SJSA1 (cell line): ENCODE measurements around the gene SCYGR5. TPM values are rescaled to one million over a fixed set of nuclear protein-coding genes. Genes with fewer than 3 reads are reported as not detected.

Source experiments
- DNase-seq, 2 experiments: peaks; one replicate each; pipeline ENCODE4 v3.0.0-alpha.2; 2015 to 2020; ENCODE audit warnings: low spot score in 2 of 2, low read depth in 1 of 2
- H3K27ac ChIP-seq: fragments of 250-450 bp; sonication (Bioruptor Pico); 2 replicates; pipeline ENCODE4 v1.5.1; 2020; ENCODE audit warnings: mild to moderate bottlenecking, moderate library complexity
- H3K27me3 ChIP-seq: fragments of 250-450 bp; sonication (Bioruptor Pico); replicated peaks from 2 replicates; pipeline ENCODE4 v1.5.1; 2020; ENCODE audit warnings: mild to moderate bottlenecking, moderate library complexity
- H3K36me3 ChIP-seq: fragments of 250-450 bp; sonication (Bioruptor Pico); 2 replicates; pipeline ENCODE4 v1.5.1; 2020; ENCODE audit warnings: mild to moderate bottlenecking
- H3K4me1 ChIP-seq: fragments of 250-450 bp; sonication (Bioruptor Pico); replicated peaks from 2 replicates; pipeline ENCODE4 v1.6.1; 2021; ENCODE audit warnings: mild to moderate bottlenecking
- H3K4me3 ChIP-seq: fragments of 250-450 bp; sonication (Bioruptor Pico); 2 replicates; pipeline ENCODE4 v1.5.1; 2020; ENCODE audit warnings: mild to moderate bottlenecking
- H3K9me3 ChIP-seq: fragments of 250-450 bp; sonication (Bioruptor Pico); replicated peaks from 2 replicates; pipeline ENCODE4 v1.5.1; 2020; ENCODE audit warnings: mild to moderate bottlenecking
- total RNA-seq: library from RNA; depleted of rRNA; stranded (reverse); fragments of >200 nt; shearing (Covaris generic); gene quantifications from 2 replicates; pipeline ENCODE4 v1.2.3, GENCODE V29; 2014; rRNA removed

The SCYGR5 gene
- total RNA-seq, 1 experiment from 2014 or later = not detected

- no peak for DNase-seq
- Histone ChIP-seq H3K36me3 (no peaks in the 10 kb centered on the region), H3K27ac (no peak overlapping the region), H3K4me3 (no peak overlapping the region), H3K27me3 (peaks cover 7% of the 10 kb centered on the region; the same call in 1 of the 2 replicates), H3K4me1 (no peaks in the 10 kb centered on the region), H3K9me3 (no peaks in the 10 kb centered on the region)
Observed at GRCh38 chr2:227701556-227701955, 35.0 kb downstream of the SCYGR5 start.

- Histone ChIP-seq H3K9me3 (no peaks in the 10 kb centered on the region), H3K4me3 (no peak overlapping the region), H3K36me3 (no peaks in the 10 kb centered on the region), H3K27ac (no peak overlapping the region), H3K4me1 (no peaks in the 10 kb centered on the region), H3K27me3 (peaks cover 7% of the 10 kb centered on the region; the same call in 1 of the 2 replicates)
- no peak for DNase-seq
Observed at GRCh38 chr2:227703280-227703732, 36.7 kb downstream of the SCYGR5 start.

DNA sequence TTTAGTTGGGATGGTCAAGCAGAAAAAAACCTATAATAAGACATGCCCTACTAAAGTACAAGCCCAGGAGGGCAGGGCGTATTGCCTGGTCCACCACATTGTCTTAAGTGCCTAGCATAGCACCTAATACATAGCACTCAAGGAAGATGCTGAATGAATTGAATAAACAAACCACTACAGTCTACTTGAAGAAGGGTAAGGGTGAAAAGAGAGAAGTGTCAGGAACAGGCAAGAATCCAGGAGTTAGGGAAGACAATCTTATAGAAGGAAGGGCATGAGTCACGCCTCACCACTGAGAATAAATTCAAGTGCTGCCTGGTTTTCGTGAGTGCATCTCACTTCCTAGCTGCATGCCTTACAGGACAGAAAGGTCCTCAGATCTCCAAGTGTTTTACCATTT is 37.4 kb downstream of the SCYGR5 start:
- H3K27me3 ChIP-seq = peaks cover 7% of the 10 kb centered on the region
- H3K4me3 ChIP-seq = no peak overlapping the region
- no peaks in the 10 kb centered on the region for H3K4me1 ChIP-seq
- no peaks in the 10 kb centered on the region for H3K36me3 ChIP-seq
- no peak overlapping the region for H3K27ac ChIP-seq
- DNase-seq = no peak
- no peaks in the 10 kb centered on the region for H3K9me3 ChIP-seq

GRCh38 chr2:227706859-227707258 is 40.3 kb downstream of the SCYGR5 start:
- Histone ChIP-seq H3K4me1 (no peaks in the 10 kb centered on the region), H3K9me3 (no peaks in the 10 kb centered on the region), H3K4me3 (no peak overlapping the region), H3K36me3 (no peaks in the 10 kb centered on the region), H3K27me3 (peaks cover 7% of the 10 kb centered on the region), H3K27ac (no peak overlapping the region)
- DNase-seq = no peak

DNA sequence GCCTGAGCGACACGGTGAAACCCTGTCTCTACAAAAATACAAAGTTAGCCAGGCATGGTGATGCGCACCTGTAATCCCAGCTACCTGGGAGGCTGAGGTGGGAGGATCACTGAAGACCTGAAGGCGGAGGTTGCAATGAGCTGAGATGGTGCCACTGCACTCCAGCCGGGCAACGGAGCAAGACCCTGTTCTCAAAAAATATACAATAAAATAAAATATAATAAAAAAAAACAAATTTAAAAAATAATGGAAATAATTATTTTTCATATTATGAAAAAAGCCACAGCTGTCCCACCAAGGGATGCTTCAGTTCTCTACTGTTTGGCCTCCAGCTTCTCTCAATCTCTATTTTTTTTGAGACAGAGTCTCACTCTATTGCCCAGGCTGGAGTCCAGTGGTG is 40.8 kb downstream of the SCYGR5 start:
- H3K4me3 ChIP-seq = no peak overlapping the region

DNA sequence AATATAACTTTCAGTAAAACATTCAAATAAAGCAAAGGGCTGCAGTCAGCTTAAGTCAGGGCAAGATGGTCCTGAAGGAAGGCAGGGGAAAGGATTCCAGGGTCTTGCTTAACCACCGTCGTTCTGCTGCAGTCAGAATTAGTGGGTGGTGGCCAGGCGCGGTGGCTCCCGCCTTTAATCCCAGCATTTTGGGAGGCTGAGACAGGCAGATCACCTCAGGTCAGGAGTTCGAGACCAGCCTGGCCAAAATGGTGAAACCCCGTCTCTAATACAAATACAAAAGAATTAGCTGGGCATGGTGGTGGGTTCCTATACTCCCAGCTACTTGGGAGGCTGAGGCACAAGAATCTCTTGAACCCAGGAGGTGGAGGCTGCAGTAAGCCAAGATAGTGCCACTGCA is 44.4 kb downstream of the SCYGR5 start:
- H3K27ac ChIP-seq = no peak overlapping the region
- H3K9me3 ChIP-seq = no peaks in the 10 kb centered on the region
- H3K27me3 ChIP-seq = no peaks in the 10 kb centered on the region; the same call in 1 of the 2 replicates
- no peaks in the 10 kb centered on the region for H3K4me1 ChIP-seq
- no peaks in the 10 kb centered on the region for H3K36me3 ChIP-seq
- DNase-seq = no peak
- no peak overlapping the region for H3K4me3 ChIP-seq

More for the DNA sequence above, 40.8 kb downstream of the SCYGR5 start:
- Histone ChIP-seq H3K4me1 (no peaks in the 10 kb centered on the region), H3K36me3 (no peaks in the 10 kb centered on the region), H3K27me3 (peaks cover 7% of the 10 kb centered on the region), H3K27ac (no peak overlapping the region), H3K9me3 (no peaks in the 10 kb centered on the region)
- no peak for DNase-seq

- 0 out of 2 replicates have a peak, but pooled peaks cover 4% of the 10 kb centered on the region for H3K4me1 ChIP-seq
- H3K4me3 ChIP-seq = no peak overlapping the region
- no peaks in the 10 kb centered on the region for H3K36me3 ChIP-seq
- H3K27me3 ChIP-seq = peaks cover 5% of the 10 kb centered on the region
- no peaks in the 10 kb centered on the region; the same call in 1 of the 2 replicates for H3K9me3 ChIP-seq
- no peak overlapping the region for H3K27ac ChIP-seq
- DNase-seq = no peak
Observed at GRCh38 chr2:227713291-227713690, 46.7 kb downstream of the SCYGR5 start.

- 0 out of 2 replicates have a peak, but pooled peaks cover 4% of the 10 kb centered on the region for H3K4me1 ChIP-seq
- no peaks in the 10 kb centered on the region; the same call in 1 of the 2 replicates for H3K9me3 ChIP-seq
- H3K27me3 ChIP-seq = peaks cover 5% of the 10 kb centered on the region; the same call in 1 of the 2 replicates
- DNase-seq = no peak
- H3K4me3 ChIP-seq = no peak overlapping the region
- no peaks in the 10 kb centered on the region for H3K36me3 ChIP-seq
- no peak overlapping the region for H3K27ac ChIP-seq
Observed at GRCh38 chr2:227716501-227716900, 49.9 kb downstream of the SCYGR5 start.

Other genes with a start within 250 kb of the SCYGR5 start
- gene AGFG1, start 194.6 kb upstream of the SCYGR5 start, total RNA-seq = 40.2 and 122 TPM in 2 replicates
- not detected in 2 replicates for gene SCYGR2, start 67.9 kb upstream of the SCYGR5 start, total RNA-seq
- not detected in 2 replicates for gene SCYGR3, start 52.0 kb upstream of the SCYGR5 start, total RNA-seq
- gene SCYGR4, start 49.3 kb upstream of the SCYGR5 start, total RNA-seq = not detected in 2 replicates
- gene SLC19A3, start 51.2 kb downstream of the SCYGR5 start, total RNA-seq = not detected in 2 replicates
- not detected in 2 replicates for gene SCYGR6, start 58.0 kb downstream of the SCYGR5 start, total RNA-seq
- gene SCYGR7, start 61.5 kb downstream of the SCYGR5 start, total RNA-seq = not detected in 2 replicates
- not detected in 2 replicates for gene SCYGR8, start 79.1 kb downstream of the SCYGR5 start, total RNA-seq
- gene CCL20, start 147.0 kb downstream of the SCYGR5 start, total RNA-seq = not detected in 2 replicates
- 0.16 TPM in 2 replicates for gene DAW1, start 204.8 kb downstream of the SCYGR5 start, total RNA-seq